ENCODE measurements around the gene MAP3K1. TPM values are rescaled to one million over a fixed set of nuclear protein-coding genes. Genes with fewer than 3 reads are reported as not detected.

The MAP3K1 gene
- total and polyA plus RNA-seq, 9 of the 15 experiments (the other 6 are each of a cell fraction or from before 2014, with no cell fraction given): 3.9 to 13.9 (median 7.5) TPM

GRCh38 chr5:56839062-56839461, 23.7 kb downstream of the MAP3K1 start:
- intact Hi-C loops (cut with micrococcal nuclease) (loop anchor here (2.0 kb wide), 1 partner anchor 902 kb away; no protein-coding TSS in a partner anchor), in situ Hi-C loops (cut with MboI) (loop anchor here (5.0 to 25.0 kb wide), 2 partner anchors 567 to 902 kb away; no protein-coding TSS in a partner anchor)
- H3K9ac ChIP-seq (ENCODE audit: insufficient read depth in 1 of 2, low read depth in 2 of 2, low read length in 2 of 2): no peak overlapping the region
- CTCF ChIA-PET (ENCODE audit: low intra/inter-chr PET ratio): interaction anchor here (0.7 to 3.7 kb wide), 3 partner anchors 524 to 903 kb away, joined by 4 to 32 read pairs (median 9); no protein-coding TSS in a partner anchor
- no peaks in the 10 kb centered on the region for H3K9me1 ChIP-seq (ENCODE audit: control insufficient read depth, insufficient read depth, low read length)
- no peaks in the 10 kb centered on the region for H3K9me3 ChIP-seq (replicated peaks; ENCODE audit: control insufficient read depth, insufficient read depth, low read depth, low read length)
- H4K20me1 ChIP-seq (replicated peaks; ENCODE audit: control insufficient read depth, insufficient read depth, low read length): peaks cover 16% of the 10 kb centered on the region
- ATAC-seq (no peak), DNase-seq (ENCODE audit: extremely low read depth in 1 of 4, low spot score in 3 of 4) (no peak), FAIRE-seq (no peak)
- H3K4me3 ChIP-seq: no peak overlapping the region
- H3K79me2 ChIP-seq (ENCODE audit: control insufficient read depth, insufficient read depth, low read length): peaks cover 53% of the 10 kb centered on the region
- H3K4me1 ChIP-seq (replicated peaks in 1 of 2; ENCODE audit: control insufficient read depth in 2 of 2, insufficient read depth in 2 of 2, low read length in 2 of 2): peaks cover 0 to 8% of the 10 kb centered on the region in 2 experiments; a peak in 1 of 5 replicates
- H2AFZ ChIP-seq (ENCODE audit: low read depth, low read length): no peak overlapping the region
- no TSS peak for BruUV-seq (replicated peaks)
- POLR2A ChIA-PET: interaction anchor here (1.7 to 2.6 kb wide), 2 partner anchors 12 to 15 kb away, joined by 3 to 24 read pairs; no protein-coding TSS in a partner anchor
- no peak for TF ChIP-seq NR0B1 (IDR thresholded peaks at IDR 0.05; ENCODE audit: partially characterized antibody)
- TF ChIP-seq ZNF184 (CRISPR knock-in tag; IDR thresholded peaks at IDR 0.05): no peak
- TF ChIP-seq KLF16 (IDR thresholded peaks at IDR 0.05): no peak
- 0 out of 2 replicates have a peak, but pooled peaks have one; percentile 24 for TF ChIP-seq NFE2 (IDR thresholded peaks at IDR 0.05; ENCODE audit: low read depth)
- TF ChIP-seq HIVEP1 (CRISPR knock-in tag; IDR thresholded peaks at IDR 0.05): no peak
- no peak for TF ChIP-seq SMAD2 (IDR thresholded peaks at IDR 0.05; ENCODE audit: low read depth, low read length)
- TF ChIP-seq ZNF586 (CRISPR knock-in tag; conservative IDR thresholded peaks at IDR 0.05): no peak
- TF ChIP-seq RHOXF2B (CRISPR knock-in tag; conservative IDR thresholded peaks at IDR 0.05): no peak
- no peak for TF ChIP-seq ZNF212 (CRISPR knock-in tag; IDR thresholded peaks at IDR 0.05)
- no peak for TF ChIP-seq MED1 (CRISPR knock-in tag; IDR thresholded peaks at IDR 0.05; ENCODE audit: borderline replicate concordance)
- no peak for TF ChIP-seq RUNX1 (IDR thresholded peaks at IDR 0.05; ENCODE audit: low read depth)
- no peak for TF ChIP-seq TBP (optimal IDR thresholded peaks at IDR 0.05; ENCODE audit: low read depth, low read length)
- TF ChIP-seq HNRNPL (IDR thresholded peaks at IDR 0.05; ENCODE audit: low read depth, low read length): no peak
- TF ChIP-seq SAFB (IDR thresholded peaks at IDR 0.05; ENCODE audit: borderline replicate concordance, low read depth, low read length): no peak
- peak; percentile 59 for TF ChIP-seq ZNF316 (IDR thresholded peaks at IDR 0.05)
- no peak for TF ChIP-seq IRF1 (CRISPR knock-in tag; IDR thresholded peaks at IDR 0.05; ENCODE audit: borderline replicate concordance)
- peak; percentile 25; the same call in 1 of the 2 replicates for TF ChIP-seq MAFG (tag; conservative IDR thresholded peaks at IDR 0.05)
- TF ChIP-seq SP1 (CRISPR knock-in tag; IDR thresholded peaks at IDR 0.05): no peak
- H3K27me3 ChIP-seq (ENCODE audit: control insufficient read depth in 2 of 2, insufficient read depth in 2 of 2, low read length in 2 of 2): no peaks in the 10 kb centered on the region
- H3K36me3 ChIP-seq (ENCODE audit: control insufficient read depth, insufficient read depth, low read length): no peaks in the 10 kb centered on the region
- H3K4me2 ChIP-seq (ENCODE audit: insufficient read depth, low read length): no peak overlapping the region
- 79% methylated on average over 4 of the region's 4 CpGs for WGBS (ENCODE audit: insufficient coverage, low coverage, missing lambda C conversion rate)
- no peak overlapping the region for H3K27ac ChIP-seq (ENCODE audit: extremely low read depth, low read depth, low read length)
